K562 (cell line): ENCODE results near the gene ELMOD2. TPM values are rescaled to one million over a fixed set of nuclear protein-coding genes. Genes with fewer than 3 reads are reported as not detected.

Source experiments
- ATAC-seq: fragments of 200-7000 bp; cut with Tn5 transposase; 3 replicates; pipeline ENCODE4 v1.9.1; 2020; ENCODE audit warnings: moderate library complexity
- BruUV-seq: library from RNA; stranded (reverse); fragments of 400-500 nt; replicated peaks from 2 replicates; lab custom pipeline; 2021; lab: Mats Ljungman, UMichigan
- CTCF ChIA-PET: fragments of 300-600 bp; formaldehyde crosslinking; extraction: SDS; loops from one replicate; lab custom pipeline; 2021; ENCODE audit warnings: low intra/inter-chr PET ratio; lab: Yijun Ruan, JAX
- POLR2A ChIA-PET: fragments of 300-600, 350-650 bp; sonication (Branson Sonifier 250); formaldehyde crosslinking; extraction: SDS; loops from one replicate; lab custom pipeline; 2021; ENCODE audit warnings: antibody characterized with exemption, inconsistent platforms; lab: Yijun Ruan, JAX
- DNase-seq, 4 experiments: peaks; one replicate each; pipeline versions ENCODE4 v3.0.0 to v3.0.0-alpha.2; 2011 to 2018; ENCODE audit warnings: low spot score in 3 of 4, mixed read lengths in 3 of 4; ENCODE audit errors: extremely low read depth in 1 of 4
- FAIRE-seq: peaks from 2 replicates; lab custom pipeline; 2011; peaks lifted over from hg19 to GRCh38; lab: Jason Lieb, UNC
- H2AFZ ChIP-seq: 2 replicates; pipeline ENCODE4 v1.6.0; 2011; ENCODE audit warnings: low read depth, low read length, control low read depth, inconsistent platforms
- H3K27ac ChIP-seq: fragments of 200-600 bp; 3 replicates; pipeline ENCODE4 v1.8.0; 2011; ENCODE audit warnings: low read depth, mild to moderate bottlenecking, control low read depth, inconsistent platforms, low read length, moderate library complexity, mixed read lengths; ENCODE audit errors: extremely low read depth
- H3K27me3 ChIP-seq, 2 experiments: fragments of 300-600 bp in 1 of 2; 2 replicates in 1 of 2; 3 replicates in 1 of 2; pipeline versions ENCODE4 v1.6.0 to v1.8.0; 2011; ENCODE audit warnings: inconsistent platforms in 2 of 2, low read length in 2 of 2, mild to moderate bottlenecking in 1 of 2, mixed read lengths in 1 of 2, moderate library complexity in 1 of 2; ENCODE audit not compliant: control insufficient read depth in 2 of 2, insufficient read depth in 2 of 2
- H3K36me3 ChIP-seq: fragments of 300-600 bp; 3 replicates; pipeline ENCODE4 v1.8.0; 2011; ENCODE audit warnings: mild to moderate bottlenecking, low read length, inconsistent platforms; ENCODE audit not compliant: control insufficient read depth, insufficient read depth
- H3K4me1 ChIP-seq, 2 experiments: fragments of 200-600 bp in 1 of 2; replicated peaks in 1 of 2; 2 replicates in 1 of 2; 3 replicates in 1 of 2; pipeline versions ENCODE4 v1.5.1 to v1.8.0; 2011; ENCODE audit warnings: inconsistent platforms in 2 of 2, low read length in 2 of 2, mild to moderate bottlenecking in 1 of 2, mixed read lengths in 1 of 2, moderate library complexity in 1 of 2; ENCODE audit not compliant: control insufficient read depth in 2 of 2, insufficient read depth in 2 of 2
- H3K4me2 ChIP-seq: 2 replicates; pipeline ENCODE4 v1.6.1; 2011; ENCODE audit warnings: low read length, control low read depth, inconsistent platforms, mixed read lengths; ENCODE audit not compliant: insufficient read depth
- H3K4me3 ChIP-seq: fragments of 200-600 bp; sonication (generic), shearing (Covaris generic); 2 replicates; pipeline ENCODE4 v1.5.1; 2016; ENCODE audit warnings: control low read depth, inconsistent platforms
- H3K79me2 ChIP-seq: fragments of 200-600 bp; 3 replicates; pipeline ENCODE4 v1.8.0; 2011; ENCODE audit warnings: low read length, inconsistent platforms; ENCODE audit not compliant: control insufficient read depth, insufficient read depth
- H3K9ac ChIP-seq, 2 experiments: 2 replicates each; pipeline versions ENCODE4 v1.6.0 to v1.6.1; 2011; ENCODE audit warnings: low read depth in 2 of 2, low read length in 2 of 2, control low read depth in 1 of 2, inconsistent platforms in 1 of 2, mild to moderate bottlenecking in 1 of 2, mixed read lengths in 1 of 2; ENCODE audit not compliant: insufficient read depth in 1 of 2
- H3K9me1 ChIP-seq: one replicate; pipeline ENCODE4 v1.6.0; 2011; ENCODE audit warnings: inconsistent platforms, mild to moderate bottlenecking, low read length, moderate library complexity; ENCODE audit not compliant: control insufficient read depth, insufficient read depth
- H3K9me3 ChIP-seq: replicated peaks from 2 replicates; pipeline ENCODE4 v1.5.1; 2011; ENCODE audit warnings: low read depth, low read length, inconsistent platforms; ENCODE audit not compliant: control insufficient read depth, insufficient read depth
- H4K20me1 ChIP-seq: replicated peaks from 2 replicates; pipeline ENCODE4 v1.6.1; 2011; ENCODE audit warnings: low read length, inconsistent platforms, mixed read lengths; ENCODE audit not compliant: control insufficient read depth, insufficient read depth
- ARHGAP35 ChIP-seq: fragments of 450-650 bp; IDR thresholded peaks from 2 replicates; pipeline ENCODE4 v1.6.1; 2018; ENCODE audit not compliant: partially characterized antibody
- ASH1L ChIP-seq: fragments of 450-650 bp; IDR thresholded peaks from 2 replicates; pipeline ENCODE4 v1.6.1; 2018; ENCODE audit warnings: borderline replicate concordance, mild to moderate bottlenecking, low read depth; ENCODE audit not compliant: partially characterized antibody
- BRF1 ChIP-seq: IDR thresholded peaks from 3 replicates; pipeline ENCODE4 v1.6.1; 2011; ENCODE audit warnings: borderline replicate concordance, mild to moderate bottlenecking; ENCODE audit not compliant: insufficient read length; ENCODE audit errors: extremely low read depth
- CREBBP ChIP-seq: IDR thresholded peaks from one replicate; pipeline ENCODE4 v1.6.1; 2012; ENCODE audit warnings: low read depth, mild to moderate bottlenecking, control low read depth, inconsistent platforms, low read length
- DIDO1 ChIP-seq: fragments of 450-650 bp; IDR thresholded peaks from 2 replicates; pipeline ENCODE4 v1.6.1; 2016; ENCODE audit warnings: low read depth, missing biosample characterization, missing genetic modification characterization
- EHMT2 ChIP-seq: fragments of 450-650 bp; IDR thresholded peaks from 2 replicates; pipeline ENCODE4 v1.6.1; 2018; ENCODE audit warnings: antibody characterized with exemption
- FOS ChIP-seq: IDR thresholded peaks from 3 replicates; pipeline ENCODE4 v1.6.1; 2011; ENCODE audit not compliant: insufficient read length; ENCODE audit errors: extremely low read depth
- HEY1 ChIP-seq: fragments of 250-450 bp; sonication (Bioruptor Pico); IDR thresholded peaks from 2 replicates; pipeline ENCODE4 v1.5.0; 2020; ENCODE audit warnings: mild to moderate bottlenecking, moderate library complexity, borderline replicate concordance
- HLTF ChIP-seq: fragments of 450-650 bp; IDR thresholded peaks from 2 replicates; pipeline ENCODE4 v1.6.1; 2016
- NCOA6 ChIP-seq: fragments of 450-650 bp; IDR thresholded peaks from 2 replicates; pipeline ENCODE4 v1.6.1; 2017; ENCODE audit warnings: mild to moderate bottlenecking
- SMC3 ChIP-seq: conservative IDR thresholded peaks from 2 replicates; pipeline ENCODE4 v1.6.1; 2011; ENCODE audit warnings: low read depth, low read length, improper control_type of control experiment; ENCODE audit not compliant: insufficient read depth
- ZBTB1 ChIP-seq: sonication (generic); formaldehyde crosslinking; IDR thresholded peaks from 2 replicates; pipeline ENCODE4 v1.8.1; 2023; ENCODE audit warnings: missing genetic modification reagents, low read depth, mild to moderate bottlenecking, borderline replicate concordance
- ZC3H8 ChIP-seq: fragments of 450-650 bp; IDR thresholded peaks from 2 replicates; pipeline ENCODE4 v1.6.1; 2017
- ZKSCAN3 ChIP-seq: fragments of 250-450 bp; sonication (Bioruptor Pico); IDR thresholded peaks from 2 replicates; pipeline ENCODE4 v1.4.0; 2020
- ZNF174 ChIP-seq: fragments of 250-450 bp; sonication (Bioruptor Pico); IDR thresholded peaks from 2 replicates; pipeline ENCODE4 v1.4.0; 2020; ENCODE audit warnings: mild to moderate bottlenecking
- ZNF518B ChIP-seq: fragments of 250-450 bp; sonication (Bioruptor Pico); IDR thresholded peaks from 2 replicates; pipeline ENCODE4 v1.5.0; 2021; ENCODE audit warnings: mild to moderate bottlenecking, moderate library complexity
- ZNF785 ChIP-seq: fragments of 250-450 bp; sonication (Bioruptor Pico); IDR thresholded peaks from 2 replicates; pipeline ENCODE4 v1.4.0; 2020; ENCODE audit warnings: mild to moderate bottlenecking
- ZSCAN29 ChIP-seq: fragments of 450-650 bp; IDR thresholded peaks from 2 replicates; pipeline ENCODE4 v1.6.1; 2017
- WGBS: fragments of 100-300 bp; shearing (Covaris generic); methylation state at CpG from one replicate; pipeline ENCODE4 v1.1.6; 2016; ENCODE audit warnings: low coverage, mixed read lengths; ENCODE audit not compliant: insufficient coverage; ENCODE audit errors: missing lambda C conversion rate; 5-methylcytosine and 5-hydroxymethylcytosine counted together
- in situ Hi-C: fragments of 300-500 bp; cut with MboI; formaldehyde crosslinking; loops from 4 replicates; pipeline ENCODE4 v1.15.0; 2018; ENCODE audit warnings: inconsistent platforms, mixed read lengths
- intact Hi-C: fragments of 100-400 bp; cut with micrococcal nuclease; formaldehyde crosslinking; loops from 2 replicates; pipeline ENCODE4 v1.14.2; 2022
- polyA plus RNA-seq, 8 experiments: library from polyadenylated mRNA; depleted of rRNA in 4 of 8; stranded (reverse) in 5 of 8; unstranded in 3 of 8; fragments of >200 nt; fragmentation: Nextera tagmentation in 2 of 8; fragmentation: Illumina TruSeq in 1 of 8; extraction: Ambion mirVana in 2 of 8; extraction: Trizol in 1 of 8; gene quantifications; 2 replicates each; pipeline versions ENCODE4 v1.2.1 to v1.2.3, GENCODE V29; 2011 to 2014; ENCODE audit warnings: inconsistent platforms in 1 of 8, missing spikeins in 1 of 8
- total RNA-seq, 7 experiments: library from RNA; depleted of rRNA in 6 of 7; stranded (reverse); fragments of >200 nt in 6 of 7; fragmentation: Illumina TruSeq in 2 of 7; extraction: Trizol in 2 of 7; gene quantifications; 2 replicates each; pipeline versions ENCODE4 v1.2.1 to v1.2.3, GENCODE V29; 2011 to 2021; ENCODE audit warnings: low replicate concordance in 1 of 7

The ELMOD2 gene
- total and polyA plus RNA-seq, 9 of the 15 experiments (the other 6 are each of a cell fraction or from before 2014, with no cell fraction given), result 11.0 to 23.3 (median 14.3) TPM

DNA sequence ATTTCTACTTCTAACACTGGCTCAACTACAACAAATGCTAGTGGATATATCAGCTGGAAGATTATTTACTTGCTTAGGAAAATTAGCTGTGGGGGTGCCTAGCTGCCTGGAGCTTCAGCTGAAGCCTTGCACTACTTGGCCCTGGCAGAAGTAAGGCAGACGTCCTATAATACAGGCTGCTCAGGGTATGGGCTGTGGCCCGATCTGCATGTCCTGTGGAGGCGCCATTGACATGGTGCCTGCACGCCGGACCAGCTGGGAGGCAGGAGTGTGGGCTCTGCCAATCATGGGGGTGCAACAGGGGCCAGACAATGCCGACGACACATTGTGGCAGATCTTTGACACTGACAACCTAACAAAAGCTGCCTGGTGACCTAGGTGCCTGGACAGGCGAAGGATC lies 76.4 kb downstream of the ELMOD2 start:
- in situ Hi-C loops, result no loop called here
- Histone ChIP-seq H4K20me1 (no peaks in the 10 kb centered on the region), H3K27ac (no peak overlapping the region), H3K9me1 (no peaks in the 10 kb centered on the region), H3K4me1 (no peaks in the 10 kb centered on the region), H3K4me3 (no peak overlapping the region), H3K36me3 (no peaks in the 10 kb centered on the region), H2AFZ (no peak overlapping the region), H3K79me2 (no peaks in the 10 kb centered on the region), H3K9ac (no peak overlapping the region), H3K27me3 (peaks cover 4 to 23% of the 10 kb centered on the region in 2 experiments; a peak in 3 of 5 replicates), H3K9me3 (no peaks in the 10 kb centered on the region), H3K4me2 (no peak overlapping the region)
- POLR2A ChIA-PET, result no interaction called here
- CTCF ChIA-PET, result interaction anchor here (0.6 kb wide), 1 partner anchor 124 kb away, joined by 4 read pairs; no protein-coding TSS in a partner anchor
- under 1% methylated on average over 8 of the region's 8 CpGs for WGBS
- no peak for FAIRE-seq
- intact Hi-C loops, result no loop called here
- no peak; the same call in 2 of the 3 replicates for ATAC-seq
- no TSS peak for BruUV-seq
- DNase-seq, result no peak
- TF ChIP-seq HEY1 (CRISPR knock-in tag), result no peak
- TF ChIP-seq CREBBP, result no peak
- TF ChIP-seq ASH1L, result no peak
- TF ChIP-seq ZSCAN29, result no peak
- no peak for TF ChIP-seq HLTF
- no peak for TF ChIP-seq DIDO1 (tag)
- no peak for TF ChIP-seq EHMT2
- TF ChIP-seq ZNF174 (CRISPR knock-in tag), result no peak
- TF ChIP-seq ZBTB1 (CRISPR knock-in tag), result no peak
- TF ChIP-seq ZNF518B (CRISPR knock-in tag), result no peak
- TF ChIP-seq ZC3H8, result no peak
- no peak for TF ChIP-seq BRF1
- no peak for TF ChIP-seq FOS
- TF ChIP-seq ZNF785 (CRISPR knock-in tag), result no peak
- TF ChIP-seq ZKSCAN3, result no peak
- no peak for TF ChIP-seq ARHGAP35
- no peak for TF ChIP-seq SMC3
- TF ChIP-seq NCOA6, result no peak
